HepG2 (cell line): ENCODE results near the gene TMEM158. TPM values are rescaled to one million over a fixed set of nuclear protein-coding genes. Genes with fewer than 3 reads are reported as not detected.

Experiments used
- ATAC-seq: fragments of 200-7000 bp; cut with Tn5 transposase; 3 replicates; pipeline ENCODE4 v1.9.1; 2020; ENCODE audit warnings: mild to moderate bottlenecking, moderate library complexity
- BruUV-seq: library from RNA; stranded (reverse); fragments of 400-500 nt; replicated peaks from 2 replicates; lab custom pipeline; 2021; lab: Mats Ljungman, UMichigan
- CTCF ChIA-PET: fragments of 300-600 bp; formaldehyde crosslinking; extraction: SDS; loops from one replicate; lab custom pipeline; 2021; ENCODE audit warnings: low total read pairs, inconsistent platforms, low intra/inter-chr PET ratio; lab: Yijun Ruan, JAX
- POLR2A ChIA-PET: fragments of 350-600 bp; sonication (Branson Sonifier 250); formaldehyde crosslinking; loops from one replicate; lab custom pipeline; 2020; ENCODE audit warnings: antibody characterized with exemption, inconsistent platforms; lab: Yijun Ruan, JAX
- DNase-seq: peaks from one replicate; pipeline ENCODE4 v3.0.0-alpha.2; 2015; ENCODE audit warnings: low spot score
- FAIRE-seq: peaks from 3 replicates; lab custom pipeline; 2011; peaks lifted over from hg19 to GRCh38; lab: Jason Lieb, UNC
- H2AFZ ChIP-seq: one replicate; pipeline ENCODE4 v1.6.1; 2011; ENCODE audit warnings: low read length, inconsistent platforms
- H3K27ac ChIP-seq: fragments of 300-600 bp; 3 replicates; pipeline ENCODE4 v1.8.0; 2011; ENCODE audit warnings: mixed run types, mild to moderate bottlenecking, mixed read lengths, low read length, inconsistent platforms; ENCODE audit not compliant: insufficient read depth; ENCODE audit errors: extremely low read length
- H3K27me3 ChIP-seq, 2 experiments: fragments of 200-600 bp in 1 of 2; 2 replicates in 1 of 2; 3 replicates in 1 of 2; pipeline versions ENCODE4 v1.6.0 to v1.8.0; 2011; ENCODE audit warnings: low read length in 2 of 2, mild to moderate bottlenecking in 2 of 2, moderate library complexity in 2 of 2, inconsistent platforms in 1 of 2; ENCODE audit not compliant: insufficient read depth in 2 of 2, control insufficient read depth in 1 of 2
- H3K36me3 ChIP-seq, 2 experiments: fragments of 200-600 bp in 1 of 2; replicated peaks in 1 of 2; 2 replicates in 1 of 2; 3 replicates in 1 of 2; pipeline versions ENCODE4 v1.5.1 to v1.8.0; 2011; ENCODE audit warnings: low read length in 2 of 2, inconsistent platforms in 1 of 2; ENCODE audit not compliant: insufficient read depth in 2 of 2, control insufficient read depth in 1 of 2
- H3K4me1 ChIP-seq: 2 replicates; pipeline ENCODE4 v1.5.1; 2012; ENCODE audit warnings: low read length, inconsistent platforms; ENCODE audit not compliant: insufficient read depth
- H3K4me2 ChIP-seq: 2 replicates; pipeline ENCODE4 v1.6.0; 2011; ENCODE audit warnings: low read depth, low read length, inconsistent platforms
- H3K4me3 ChIP-seq, 3 experiments: fragments of 200-600 bp in 1 of 3; sonication (generic), shearing (Covaris generic) in 1 of 3; replicated peaks in 1 of 3; 2 replicates each; pipeline ENCODE4 v1.5.1; 2011 to 2016; ENCODE audit warnings: low read length in 3 of 3, inconsistent platforms in 2 of 3, low read depth in 2 of 3, mild to moderate bottlenecking in 2 of 3, control low read depth in 1 of 3, mixed read lengths in 1 of 3; ENCODE audit not compliant: insufficient read depth in 1 of 3
- H3K79me2 ChIP-seq: one replicate; pipeline ENCODE4 v1.6.1; 2011; ENCODE audit warnings: low read length, inconsistent platforms; ENCODE audit not compliant: insufficient read depth
- H3K9ac ChIP-seq: 2 replicates; pipeline ENCODE4 v1.6.0; 2011; ENCODE audit warnings: mild to moderate bottlenecking, low read depth, low read length, inconsistent platforms; ENCODE audit not compliant: insufficient read depth
- H3K9me3 ChIP-seq: 2 replicates; pipeline ENCODE4 v1.5.1; 2012; ENCODE audit warnings: mild to moderate bottlenecking, low read length
- H4K20me1 ChIP-seq: 2 replicates; pipeline ENCODE4 v1.6.0; 2011; ENCODE audit warnings: inconsistent platforms, mild to moderate bottlenecking, low read length, moderate library complexity; ENCODE audit not compliant: insufficient read depth
- CBX2 ChIP-seq, 2 experiments: fragments of 200-600 bp in 1 of 2; sonication (generic); formaldehyde crosslinking in 1 of 2; IDR thresholded peaks; 2 replicates each; pipeline versions ENCODE4 v1.7.0 to v1.8.1; 2018 to 2022; ENCODE audit warnings: low read depth in 2 of 2, low read length in 1 of 2, mild to moderate bottlenecking in 1 of 2, missing genetic modification reagents in 1 of 2
- FOXC1 ChIP-seq: sonication (generic); formaldehyde crosslinking; IDR thresholded peaks from 2 replicates; pipeline ENCODE4 v1.8.0; 2022; ENCODE audit warnings: mild to moderate bottlenecking, missing genetic modification reagents, borderline replicate concordance
- HDAC6 ChIP-seq: fragments of 200-600 bp; sonication (generic); IDR thresholded peaks from 2 replicates; pipeline ENCODE4 v1.7.0; 2017; ENCODE audit warnings: mild to moderate bottlenecking, antibody characterized with exemption, low read length, low read depth
- MLXIP ChIP-seq: sonication (generic); formaldehyde crosslinking; IDR thresholded peaks from 2 replicates; pipeline ENCODE4 v1.9.0; 2021; ENCODE audit warnings: missing genetic modification reagents, borderline replicate concordance
- PPARG ChIP-seq: conservative IDR thresholded peaks from 2 replicates; pipeline ENCODE4 v1.6.1; 2016; ENCODE audit warnings: missing biosample characterization, missing genetic modification reagents
- SIN3B ChIP-seq: fragments of 150-350 bp; IDR thresholded peaks from 2 replicates; pipeline ENCODE4 v1.6.1; 2014; ENCODE audit warnings: low read length
- SUZ12 ChIP-seq: fragments of 150-350 bp; IDR thresholded peaks from 2 replicates; pipeline ENCODE4 v1.6.1; 2014; ENCODE audit warnings: low read depth, low read length
- ZBTB34 ChIP-seq: sonication (generic); formaldehyde crosslinking; IDR thresholded peaks from 2 replicates; pipeline ENCODE4 v1.8.0; 2022; ENCODE audit warnings: mild to moderate bottlenecking, missing genetic modification reagents
- ZBTB38 ChIP-seq: sonication (generic); formaldehyde crosslinking; IDR thresholded peaks from 2 replicates; pipeline ENCODE4 v1.5.1; 2020; ENCODE audit warnings: mild to moderate bottlenecking, missing genetic modification reagents
- ZBTB7B ChIP-seq: sonication (generic); formaldehyde crosslinking; IDR thresholded peaks from 2 replicates; pipeline ENCODE4 v1.4.0; 2020; ENCODE audit warnings: missing genetic modification reagents
- ZNF136 ChIP-seq: sonication (generic); formaldehyde crosslinking; IDR thresholded peaks from 2 replicates; pipeline ENCODE4 v1.8.1; 2022; ENCODE audit warnings: low read depth, mild to moderate bottlenecking, moderate library complexity, missing genetic modification reagents
- ZNF260 ChIP-seq: sonication (generic); formaldehyde crosslinking; IDR thresholded peaks from 2 replicates; pipeline ENCODE4 v1.4.0; 2020; ENCODE audit warnings: missing genetic modification reagents, low read depth, mild to moderate bottlenecking, borderline replicate concordance
- ZNF264 ChIP-seq: sonication (generic); formaldehyde crosslinking; IDR thresholded peaks from 2 replicates; pipeline ENCODE4 v1.4.0; 2020; ENCODE audit warnings: missing genetic modification reagents
- ZNF432 ChIP-seq: sonication (generic); formaldehyde crosslinking; IDR thresholded peaks from 2 replicates; pipeline ENCODE4 v1.5.0; 2020; ENCODE audit warnings: missing genetic modification reagents, mild to moderate bottlenecking, borderline replicate concordance
- ZNF567 ChIP-seq: sonication (generic); formaldehyde crosslinking; IDR thresholded peaks from 2 replicates; pipeline ENCODE4 v1.8.1; 2023; ENCODE audit warnings: mild to moderate bottlenecking, missing genetic modification reagents, borderline replicate concordance
- ZNF772 ChIP-seq: sonication (generic); formaldehyde crosslinking; IDR thresholded peaks from 2 replicates; pipeline ENCODE4 v1.5.0; 2020; ENCODE audit warnings: mild to moderate bottlenecking, missing genetic modification reagents
- WGBS: methylation state at CpG from one replicate; pipeline ENCODE4 v1.1.6; 2017; ENCODE audit warnings: low lambda C conversion rate; 5-methylcytosine and 5-hydroxymethylcytosine counted together
- in situ Hi-C: cut with HindIII; loops from 2 replicates; pipeline ENCODE4 v1.10.0; 2017; ENCODE audit warnings: low pct_unique_long_range_greater_than_20kb; ENCODE audit not compliant: extremely low pct_ligation_motif_present
- intact Hi-C: fragments of 100-400 bp; cut with micrococcal nuclease; formaldehyde crosslinking; loops from one replicate; pipeline ENCODE4 v1.10.0; 2022; ENCODE audit not compliant: unreplicated experiment
- polyA plus RNA-seq, 8 experiments: library from polyadenylated mRNA; depleted of rRNA in 3 of 8; stranded (reverse) in 7 of 8; unstranded in 1 of 8; fragments of >200 nt; fragmentation: Illumina TruSeq in 4 of 8; extraction: Trizol in 4 of 8; gene quantifications; 2 replicates each; pipeline versions ENCODE4 v1.2.1 to v1.2.3, GENCODE V29; 2011 to 2016; ENCODE audit warnings: low read depth in 4 of 8, missing spikeins in 1 of 8, mixed read lengths in 1 of 8; ENCODE audit not compliant: insufficient read depth in 1 of 8
- total RNA-seq, 5 experiments: library from RNA; depleted of rRNA; stranded (reverse); fragments of >200 nt; fragmentation: Illumina TruSeq; extraction: Trizol; gene quantifications; 2 replicates each; pipeline ENCODE4 v1.2.3, GENCODE V29; 2016; ENCODE audit warnings: low read depth in 1 of 5

The TMEM158 gene
- total and polyA plus RNA-seq, 2 of the 13 experiments (the other 11 are each of a cell fraction or from before 2014, with no cell fraction given) = 0.13 TPM; not detected in 1

- 8% methylated on average over 4 of the region's 4 CpGs for WGBS
- H4K20me1 ChIP-seq = no peaks in the 10 kb centered on the region
- no peak overlapping the region for H3K4me2 ChIP-seq
- ATAC-seq = no peak
- H2AFZ ChIP-seq = no peak overlapping the region
- TF ChIP-seq SIN3B = no peak
- no peak for TF ChIP-seq PPARG (CRISPR knock-in tag)
- no peak for TF ChIP-seq ZNF260
- no peak for TF ChIP-seq ZNF136
- no peak for TF ChIP-seq ZNF772 (CRISPR knock-in tag)
- TF ChIP-seq ZBTB7B (CRISPR knock-in tag) = no peak
- no peak for TF ChIP-seq SUZ12
- no peak for TF ChIP-seq CBX2 (IDR thresholded peaks at IDR 0.05; ENCODE audit: low read depth, low read length)
- TF ChIP-seq CBX2 (CRISPR knock-in tag; IDR thresholded peaks at IDR 0.05; ENCODE audit: low read depth) = no peak
- no peak for TF ChIP-seq ZBTB34 (CRISPR knock-in tag)
- TF ChIP-seq HDAC6 = no peak
- TF ChIP-seq MLXIP (CRISPR knock-in tag) = no peak
- no peak for TF ChIP-seq FOXC1 (CRISPR knock-in tag)
- TF ChIP-seq ZNF567 (CRISPR knock-in tag) = no peak
- no peak for TF ChIP-seq ZNF432
- TF ChIP-seq ZNF264 = no peak
- no peak for TF ChIP-seq ZBTB38 (CRISPR knock-in tag)
- no peaks in the 10 kb centered on the region for H3K4me1 ChIP-seq
- intact Hi-C loops = no loop called here
- no peaks in the 10 kb centered on the region for H3K79me2 ChIP-seq
- ChIA-PET CTCF (no interaction called here), POLR2A (no interaction called here)
- in situ Hi-C loops = loop anchor here (25.0 kb wide), 1 partner anchor 672 kb away; no protein-coding TSS in a partner anchor
- H3K27me3 ChIP-seq = peaks cover 0 to 3% of the 10 kb centered on the region in 2 experiments; a peak in 1 of 5 replicates
- no TSS peak for BruUV-seq
- H3K36me3 ChIP-seq = no peaks in the 10 kb centered on the region
- no peak for FAIRE-seq
- H3K27ac ChIP-seq = no peak overlapping the region
- no peak for DNase-seq
- H3K4me3 ChIP-seq = no peak overlapping the region
- no peak overlapping the region for H3K9ac ChIP-seq
- no peaks in the 10 kb centered on the region for H3K9me3 ChIP-seq
These were observed 14.2 kb upstream of the TMEM158 start for GRCh38 chr3:45240292-45240691.
